HEK293 (cell line): ENCODE data around the gene SMAD9.

Experiments
- CTCF ChIP-seq: fragments of 450-650 bp; formaldehyde crosslinking; IDR thresholded peaks from 2 replicates; pipeline ENCODE4 v1.5.1; 2016; ENCODE audit warnings: missing biosample characterization, missing genetic modification characterization
- TCF7L2 ChIP-seq: IDR thresholded peaks from 2 replicates; pipeline ENCODE4 v1.6.1; 2011; ENCODE audit warnings: low read depth, mild to moderate bottlenecking, inconsistent platforms, low read length, moderate library complexity, borderline replicate concordance
- YY1 ChIP-seq: fragments of 450-650 bp; formaldehyde crosslinking; IDR thresholded peaks from 2 replicates; pipeline ENCODE4 v1.5.1; 2018; ENCODE audit warnings: missing biosample characterization, missing genetic modification characterization
- ZIC2 ChIP-seq: fragments of 450-650 bp; formaldehyde crosslinking; IDR thresholded peaks from 2 replicates; pipeline ENCODE4 v1.5.1; 2016; ENCODE audit warnings: missing biosample characterization, missing genetic modification characterization
- ZNF133 ChIP-seq: fragments of 450-650 bp; formaldehyde crosslinking; IDR thresholded peaks from 2 replicates; pipeline ENCODE4 v1.5.1; 2016; ENCODE audit warnings: missing biosample characterization, missing genetic modification characterization
- ZNF23 ChIP-seq: fragments of 450-650 bp; formaldehyde crosslinking; IDR thresholded peaks from 2 replicates; pipeline ENCODE4 v1.5.1; 2016; ENCODE audit warnings: missing biosample characterization, missing genetic modification characterization, borderline replicate concordance
- ZNF24 ChIP-seq: fragments of 450-650 bp; formaldehyde crosslinking; IDR thresholded peaks from 2 replicates; pipeline ENCODE4 v1.5.1; 2016; ENCODE audit warnings: missing biosample characterization, missing genetic modification characterization
- ZNF274 ChIP-seq, 2 experiments: fragments of 200-500 bp in 1 of 2; fragments of 450-650 bp in 1 of 2; sonication (Bioruptor generic) in 1 of 2; formaldehyde crosslinking in 1 of 2; IDR thresholded peaks; 2 replicates each; pipeline versions ENCODE4 v1.5.1 to v1.6.1; 2014 to 2016; ENCODE audit warnings: borderline replicate concordance in 1 of 2, inconsistent platforms in 1 of 2, low read length in 1 of 2, missing biosample characterization in 1 of 2, missing genetic modification characterization in 1 of 2
- ZNF639 ChIP-seq: fragments of 450-650 bp; formaldehyde crosslinking; IDR thresholded peaks from 2 replicates; pipeline ENCODE4 v1.5.1; 2016; ENCODE audit warnings: missing biosample characterization, missing genetic modification characterization
- ZNF670 ChIP-seq: fragments of 450-650 bp; formaldehyde crosslinking; IDR thresholded peaks from 2 replicates; pipeline ENCODE4 v1.5.1; 2016; ENCODE audit warnings: missing biosample characterization, missing genetic modification characterization, low read depth
- ZNF692 ChIP-seq: fragments of 450-650 bp; formaldehyde crosslinking; IDR thresholded peaks from 2 replicates; pipeline ENCODE4 v1.5.1; 2016; ENCODE audit warnings: missing biosample characterization, missing genetic modification characterization

GRCh38 chr13:36912973-36913372 is 7.1 kb downstream of the SMAD9 start:
- no peak for TF ChIP-seq ZNF24 (tag by site-specific recombination)
- TF ChIP-seq ZNF692 (tag by site-specific recombination), result no peak
- no peak for TF ChIP-seq CTCF (tag by site-specific recombination)
- TF ChIP-seq YY1 (tag by site-specific recombination), result no peak
- TF ChIP-seq ZNF274 (IDR thresholded peaks at IDR 0.05; ENCODE audit: low read length), result no peak
- TF ChIP-seq ZNF274 (tag by site-specific recombination; IDR thresholded peaks at IDR 0.05; ENCODE audit: borderline replicate concordance), result no peak
- TF ChIP-seq ZIC2, result no peak
- no peak for TF ChIP-seq ZNF133 (tag by site-specific recombination)
- no peak for TF ChIP-seq ZNF670
- TF ChIP-seq ZNF639 (tag by site-specific recombination), result no peak
- no peak for TF ChIP-seq TCF7L2
- TF ChIP-seq ZNF23 (tag by site-specific recombination), result no peak
